ENCODE results near the gene COL26A1.
"Not testable (repeated sequence)": the region's sequence is repeated elsewhere in the genome, so short reads cannot be mapped to it uniquely, and the experiment has no call there.

The COL26A1 gene

GRCh38 chr7:101362334-101363195 is at the start of gene COL26A1:
Gene COL26A1, plus strand, starts transcription at chr7:101362875. Its CDS starts 158 bp downstream, at chr7:101363033.
- H3K36me3 Mint-ChIP-seq, result no peaks in the 10 kb centered on the region
- ATAC-seq (ENCODE audit: low read depth), result no peak
- H3K27ac Mint-ChIP-seq, result no peak within 1 kb of the TSS
- peak; percentile 6 to 28 for DNase-seq (ENCODE audit: low spot score in 2 of 2)
- H3K4me1 Mint-ChIP-seq, result no peaks in the 10 kb centered on the region
- H3K9me3 Mint-ChIP-seq, result no peaks in the 10 kb centered on the region
- peaks cover 9% of the 10 kb centered on the region for H3K27me3 Mint-ChIP-seq
- peak within 1 kb of the TSS; percentile 37 for H3K4me3 Mint-ChIP-seq

- H3K4me1 Mint-ChIP-seq, result no peaks in the 10 kb centered on the region
- H3K9me3 Mint-ChIP-seq, result peaks cover 3% of the 10 kb centered on the region
- H3K4me3 Mint-ChIP-seq, result no peak overlapping the region
- no peak overlapping the region for H3K27ac Mint-ChIP-seq
- ATAC-seq (ENCODE audit: low read depth) (no peak), DNase-seq (ENCODE audit: low spot score in 2 of 2) (peak; percentile 27 to 29)
- H3K27me3 Mint-ChIP-seq, result no peaks in the 10 kb centered on the region
- H3K36me3 Mint-ChIP-seq, result peaks cover 2% of the 10 kb centered on the region
Observed at GRCh38 chr7:101315336-101315735, 47.3 kb upstream of the COL26A1 start.

- ATAC-seq (ENCODE audit: low read depth), result no peak
- no peaks in the 10 kb centered on the region for H3K27me3 Mint-ChIP-seq
- no peak for DNase-seq (ENCODE audit: low spot score in 2 of 2)
- H3K27ac Mint-ChIP-seq, result no peak overlapping the region
- H3K4me1 Mint-ChIP-seq, result peaks cover 5% of the 10 kb centered on the region
- H3K36me3 Mint-ChIP-seq, result peaks cover 2% of the 10 kb centered on the region
- H3K4me3 Mint-ChIP-seq, result no peak overlapping the region
- no peaks in the 10 kb centered on the region for H3K9me3 Mint-ChIP-seq
Observed at GRCh38 chr7:101319401-101319800, 43.3 kb upstream of the COL26A1 start.

DNA sequence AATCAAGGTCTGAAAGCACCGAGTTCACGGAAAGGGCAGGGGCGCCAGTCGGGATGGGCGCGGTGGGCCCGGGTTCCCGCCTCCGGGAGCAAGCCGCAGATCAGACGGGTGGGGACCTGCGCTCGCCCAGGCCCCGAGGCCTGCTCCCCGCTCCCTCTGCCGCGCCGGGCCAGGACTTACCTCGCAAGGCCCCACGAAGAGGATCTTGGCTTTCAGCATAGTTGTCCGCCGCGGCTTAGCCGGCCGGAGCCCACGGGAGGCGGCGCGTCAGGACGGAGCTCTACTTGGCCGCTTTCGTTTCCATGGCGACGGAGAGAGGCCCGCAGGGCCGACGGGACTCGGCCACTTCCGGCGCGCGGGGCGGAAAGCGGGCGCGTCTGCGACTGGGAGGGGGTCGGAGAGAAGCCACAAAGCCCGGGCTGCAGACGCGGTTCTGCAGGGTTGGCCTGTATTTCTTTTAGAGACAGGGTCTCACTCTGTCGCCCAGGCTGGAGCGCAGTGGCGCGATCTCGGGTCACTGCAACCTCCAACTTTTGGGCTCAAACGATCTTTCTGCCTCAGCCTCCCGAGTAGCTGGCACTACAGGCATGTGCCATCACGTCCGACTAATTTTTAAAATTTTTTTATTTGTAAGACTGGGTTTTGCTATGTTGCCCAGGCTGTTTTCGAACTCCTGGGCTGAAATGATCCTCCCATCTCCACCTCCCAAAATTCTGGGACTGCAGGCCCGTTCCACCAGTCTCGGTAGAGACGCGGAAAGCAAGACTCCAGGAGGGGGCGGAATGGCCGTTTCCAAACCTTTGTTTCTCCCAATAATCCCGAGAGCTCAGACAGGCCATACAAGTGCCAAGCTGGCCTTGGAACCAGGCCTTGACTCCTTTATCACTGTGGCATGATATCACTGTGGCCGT is 40.9 kb upstream of the COL26A1 start, which contains the start of gene IFT22:
Gene IFT22 (minus strand): TSS at position 322 of the 911 bp plus-strand sequence. CDS start 103 bp downstream, at position 219.
- peaks cover 5% of the 10 kb centered on the region for H3K4me1 Mint-ChIP-seq
- DNase-seq (ENCODE audit: low spot score in 2 of 2), result peak; percentile 73 to 81
- no peaks in the 10 kb centered on the region for H3K9me3 Mint-ChIP-seq
- peak; percentile 98 for ATAC-seq (ENCODE audit: low read depth)
- H3K36me3 Mint-ChIP-seq, result no peaks in the 10 kb centered on the region
- no peaks in the 10 kb centered on the region for H3K27me3 Mint-ChIP-seq
- peak within 1 kb of the TSS; percentile 87 for H3K27ac Mint-ChIP-seq
- peak within 1 kb of the TSS; percentile 93 for H3K4me3 Mint-ChIP-seq

DNA sequence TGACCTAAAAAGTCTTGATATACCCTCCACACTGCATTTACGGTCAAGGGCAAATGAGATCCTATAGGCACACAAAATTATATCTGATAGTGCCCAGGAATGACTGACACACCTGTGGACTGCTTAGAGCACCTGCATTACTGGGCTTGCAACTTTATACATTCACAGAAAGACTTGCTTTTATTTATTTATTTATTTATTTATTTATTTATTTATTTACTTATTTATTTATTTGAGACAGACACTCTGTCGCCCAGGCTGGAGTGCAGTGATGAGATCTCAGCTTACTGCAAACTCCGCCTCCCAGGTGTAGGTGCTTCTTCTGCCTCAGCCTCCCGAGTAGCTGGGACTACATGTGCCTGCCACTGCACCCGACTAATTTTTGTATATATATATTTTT is 34.5 kb upstream of the COL26A1 start:
- Mint-ChIP-seq H3K4me1 (no peaks in the 10 kb centered on the region), H3K27me3 (peaks cover 3% of the 10 kb centered on the region), H3K36me3 (no peaks in the 10 kb centered on the region), H3K4me3 (no peak overlapping the region), H3K27ac (no peak overlapping the region), H3K9me3 (no peaks in the 10 kb centered on the region)
- no peak for ATAC-seq (ENCODE audit: low read depth)
- no peak for DNase-seq (ENCODE audit: low spot score in 2 of 2)

- Mint-ChIP-seq H3K4me1 (peaks cover 2% of the 10 kb centered on the region), H3K27ac (no peak overlapping the region), H3K36me3 (no peaks in the 10 kb centered on the region), H3K27me3 (peaks cover 5% of the 10 kb centered on the region), H3K4me3 (no peak overlapping the region), H3K9me3 (no peaks in the 10 kb centered on the region)
- DNase-seq (ENCODE audit: low spot score in 2 of 2) (no peak), ATAC-seq (ENCODE audit: low read depth) (no peak)
Observed at GRCh38 chr7:101330011-101330484, 32.6 kb upstream of the COL26A1 start.

DNA sequence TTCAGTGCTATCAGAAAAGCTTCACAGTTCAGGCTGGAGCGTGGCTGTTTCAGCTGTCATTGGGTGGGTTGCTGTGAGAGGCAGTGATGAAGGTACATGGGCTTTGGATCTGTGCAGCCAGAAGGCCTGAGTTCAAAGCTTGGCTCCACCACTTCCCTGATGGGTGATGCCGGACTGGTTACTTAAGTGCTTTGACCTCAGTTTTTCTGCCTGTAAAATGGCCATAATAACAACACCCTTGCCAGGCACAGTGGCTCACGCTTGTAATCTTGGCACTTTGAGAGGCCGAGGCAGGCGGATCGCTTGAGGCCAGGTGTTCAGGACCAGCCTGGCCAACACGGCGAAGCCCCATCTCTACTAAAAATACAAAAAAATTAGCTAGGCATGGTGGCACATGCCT is 30.6 kb upstream of the COL26A1 start:
- H3K36me3 Mint-ChIP-seq, result no peaks in the 10 kb centered on the region
- peaks cover 2% of the 10 kb centered on the region for H3K4me1 Mint-ChIP-seq
- peaks cover 7% of the 10 kb centered on the region for H3K27me3 Mint-ChIP-seq
- DNase-seq (ENCODE audit: low spot score in 2 of 2) (no peak), ATAC-seq (ENCODE audit: low read depth) (no peak)
- H3K27ac Mint-ChIP-seq, result no peak overlapping the region
- no peaks in the 10 kb centered on the region for H3K9me3 Mint-ChIP-seq
- H3K4me3 Mint-ChIP-seq, result no peak overlapping the region

GRCh38 chr7:101333912-101334311 is 28.8 kb upstream of the COL26A1 start:
- peaks cover 7% of the 10 kb centered on the region for H3K27me3 Mint-ChIP-seq
- H3K36me3 Mint-ChIP-seq, result no peaks in the 10 kb centered on the region
- no peak for DNase-seq (ENCODE audit: low spot score in 2 of 2)
- no peak for ATAC-seq (ENCODE audit: low read depth)
- H3K27ac Mint-ChIP-seq, result no peak overlapping the region
- no peaks in the 10 kb centered on the region for H3K9me3 Mint-ChIP-seq
- peaks cover 2% of the 10 kb centered on the region for H3K4me1 Mint-ChIP-seq
- H3K4me3 Mint-ChIP-seq, result no peak overlapping the region

DNA sequence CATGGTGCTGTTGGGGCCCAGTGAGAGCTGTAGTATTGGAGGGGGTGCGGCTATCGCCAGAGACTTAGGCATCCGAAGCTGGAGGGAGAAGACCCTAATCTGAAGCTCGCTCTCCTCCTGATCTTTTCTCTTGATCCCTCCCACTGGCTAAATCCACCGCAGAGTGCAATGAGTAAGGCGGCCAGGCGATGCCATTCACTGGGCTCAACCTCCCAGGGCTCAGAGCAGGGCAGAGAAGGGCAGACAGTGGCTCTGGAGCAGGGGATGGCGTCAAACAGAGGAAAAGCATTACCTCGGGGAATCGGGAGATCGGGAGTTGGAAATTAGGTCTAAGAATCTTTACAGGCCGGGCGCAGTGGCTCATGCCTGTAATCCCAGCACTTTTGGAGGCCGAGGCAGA is 22.3 kb upstream of the COL26A1 start:
- Mint-ChIP-seq H3K27me3 (peaks cover 10% of the 10 kb centered on the region), H3K4me3 (no peak overlapping the region), H3K27ac (no peak overlapping the region), H3K36me3 (no peaks in the 10 kb centered on the region), H3K9me3 (no peaks in the 10 kb centered on the region), H3K4me1 (peaks cover 3% of the 10 kb centered on the region)
- DNase-seq (ENCODE audit: low spot score in 2 of 2), result no peak
- ATAC-seq (ENCODE audit: low read depth), result no peak

- DNase-seq (ENCODE audit: low spot score in 2 of 2) (no peak), ATAC-seq (ENCODE audit: low read depth) (no peak)
- H3K9me3 Mint-ChIP-seq, result no peaks in the 10 kb centered on the region
- no peak overlapping the region for H3K4me3 Mint-ChIP-seq
- no peak overlapping the region for H3K27ac Mint-ChIP-seq
- peaks cover 12% of the 10 kb centered on the region for H3K27me3 Mint-ChIP-seq
- H3K36me3 Mint-ChIP-seq, result no peaks in the 10 kb centered on the region
- peaks cover 3% of the 10 kb centered on the region for H3K4me1 Mint-ChIP-seq
Observed at GRCh38 chr7:101342892-101343291, 19.8 kb upstream of the COL26A1 start.

DNA sequence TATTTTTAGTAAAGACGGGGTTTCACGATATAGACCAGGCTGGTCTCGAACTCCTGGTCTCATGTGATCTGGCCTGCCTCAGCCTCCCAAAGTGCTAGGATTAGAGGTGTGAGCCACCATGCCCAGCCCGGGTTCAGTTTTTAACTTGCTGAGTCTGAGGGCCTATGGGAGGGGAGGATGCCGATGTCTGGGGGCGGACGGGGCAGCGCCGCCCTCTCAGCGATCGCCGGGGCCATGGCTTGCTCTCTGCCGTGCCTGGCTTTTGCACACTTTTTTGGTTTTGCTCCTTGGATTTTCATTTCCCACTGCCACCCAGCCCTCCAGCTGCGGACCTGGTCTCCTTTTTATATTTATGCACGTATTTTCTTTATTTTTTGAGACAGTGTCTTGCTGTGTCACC is 15.2 kb upstream of the COL26A1 start:
- H3K27me3 Mint-ChIP-seq, result peaks cover 13% of the 10 kb centered on the region
- ATAC-seq (ENCODE audit: low read depth) (no peak), DNase-seq (ENCODE audit: low spot score in 2 of 2) (no peak)
- no peaks in the 10 kb centered on the region for H3K36me3 Mint-ChIP-seq
- H3K4me1 Mint-ChIP-seq, result no peaks in the 10 kb centered on the region
- H3K4me3 Mint-ChIP-seq, result no peak overlapping the region
- H3K27ac Mint-ChIP-seq, result no peak overlapping the region
- no peaks in the 10 kb centered on the region for H3K9me3 Mint-ChIP-seq

GRCh38 chr7:101348456-101349067 is 14.1 kb upstream of the COL26A1 start:
- not testable (repeated sequence) for H3K9me3 Mint-ChIP-seq; H3K27ac Mint-ChIP-seq; H3K36me3 Mint-ChIP-seq; H3K4me3 Mint-ChIP-seq; ATAC-seq (ENCODE audit: low read depth); DNase-seq (ENCODE audit: low spot score in 2 of 2); H3K4me1 Mint-ChIP-seq
- H3K27me3 Mint-ChIP-seq, result peaks cover 14% of the 10 kb centered on the region

GRCh38 chr7:101349300-101349699 is 13.4 kb upstream of the COL26A1 start:
- not testable (repeated sequence) for H3K9me3 Mint-ChIP-seq; H3K4me3 Mint-ChIP-seq; H3K36me3 Mint-ChIP-seq; DNase-seq (ENCODE audit: low spot score in 2 of 2); H3K4me1 Mint-ChIP-seq; ATAC-seq (ENCODE audit: low read depth); H3K27ac Mint-ChIP-seq
- H3K27me3 Mint-ChIP-seq, result peaks cover 16% of the 10 kb centered on the region

- DNase-seq (ENCODE audit: low spot score in 2 of 2) (no peak), ATAC-seq (ENCODE audit: low read depth) (no peak)
- H3K4me1 Mint-ChIP-seq, result no peaks in the 10 kb centered on the region
- H3K4me3 Mint-ChIP-seq, result no peak overlapping the region
- H3K9me3 Mint-ChIP-seq, result no peaks in the 10 kb centered on the region
- H3K27ac Mint-ChIP-seq, result no peak overlapping the region
- H3K27me3 Mint-ChIP-seq, result peaks cover 17% of the 10 kb centered on the region
- H3K36me3 Mint-ChIP-seq, result no peaks in the 10 kb centered on the region
Observed at GRCh38 chr7:101352920-101353308, 9.8 kb upstream of the COL26A1 start.

All from memory B cell (primary cell).